SKM-1 treated with dmso at 0.1 percent for 144 hours (cell line): ENCODE results near the gene APLN.
A peak's percentile ranks its signal among the peaks of the same experiment; 100 is the strongest.

ENCODE experiments used
- DNase-seq: peaks from one replicate; lab custom pipeline; 2025; ENCODE audit not compliant: unreplicated experiment; lab: John Stamatoyannopoulos, UW

The APLN gene

GRCh38 chrX:129661369-129661768 is 6.6 kb upstream of the APLN start:
- no peak for DNase-seq

GRCh38 chrX:129659861-129660260 is 5.1 kb upstream of the APLN start:
- DNase-seq = peak; percentile 9

- no peak for DNase-seq
Observed at GRCh38 chrX:129659141-129659540, 4.4 kb upstream of the APLN start.

GRCh38 chrX:129658429-129658828 is 3.7 kb upstream of the APLN start:
- DNase-seq = no peak

GRCh38 chrX:129655547-129656249 is 942 bp upstream of the APLN start:
- no peak for DNase-seq

- no peak for DNase-seq
Observed at GRCh38 chrX:129653971-129654651, 645 bp downstream of the APLN start.

GRCh38 chrX:129653181-129653970 is 1.4 kb downstream of the APLN start:
- no peak for DNase-seq

GRCh38 chrX:129652565-129653169 is 2.1 kb downstream of the APLN start:
- DNase-seq = no peak

- DNase-seq = no peak
Observed at GRCh38 chrX:129651756-129652564, 2.8 kb downstream of the APLN start.

- no peak for DNase-seq
Observed at GRCh38 chrX:129650821-129651510, 3.8 kb downstream of the APLN start.

- DNase-seq = no peak
Observed at GRCh38 chrX:129650183-129650689, 4.5 kb downstream of the APLN start.

GRCh38 chrX:129649268-129650182 is 5.2 kb downstream of the APLN start:
- no peak for DNase-seq

GRCh38 chrX:129648514-129649267 is 6.1 kb downstream of the APLN start:
- no peak for DNase-seq

- no peak for DNase-seq
Observed at GRCh38 chrX:129647418-129648410, 7.0 kb downstream of the APLN start.

GRCh38 chrX:129646566-129647417 is 8.0 kb downstream of the APLN start:
- no peak for DNase-seq

GRCh38 chrX:129642641-129643040 is 12.1 kb downstream of the APLN start:
- no peak for DNase-seq
